ENCODE data around the gene ENAM. TPM values are rescaled to one million over a fixed set of nuclear protein-coding genes. Genes with fewer than 3 reads are reported as not detected.

Gene ENAM
- total RNA-seq, 1 experiment from 2014 or later, result not detected

- RAD21 ChIA-PET (ENCODE audit: low non-redundant PET in 1 of 2, low total read pairs in 2 of 2, uncharacterized antibody in 2 of 2, unreplicated experiment in 2 of 2), result no interaction called here
- H2AFZ ChIP-seq (ENCODE audit: low read depth, low read length, poor library complexity, severe bottlenecking), result peak overlapping the region; percentile 5
- no peak overlapping the region for H3K27ac ChIP-seq (ENCODE audit: low read depth, low read length)
- no peaks in the 10 kb centered on the region for H3K9me2 ChIP-seq (ENCODE audit: insufficient read depth)
- no peaks in the 10 kb centered on the region for H3K36me3 ChIP-seq (ENCODE audit: control insufficient read depth in 1 of 2, insufficient read depth in 2 of 2, low read length in 2 of 2)
- TF ChIP-seq CTCF (IDR thresholded peaks at IDR 0.05 in 2 of 3, conservative IDR thresholded peaks at IDR 0.05 in 1 of 3; ENCODE audit: borderline replicate concordance in 1 of 3, insufficient read depth in 1 of 3, low read depth in 2 of 3, low read length in 2 of 3) (no peak), ATF3 (IDR thresholded peaks at IDR 0.05) (no peak), MAX (IDR thresholded peaks at IDR 0.05) (no peak), YY1 (IDR thresholded peaks at IDR 0.05; ENCODE audit: extremely low read depth, insufficient replicate concordance, low read depth, low read length) (no peak), ZBTB33 (IDR thresholded peaks at IDR 0.05; ENCODE audit: extremely low read depth, insufficient replicate concordance, low read length) (no peak), JUND (IDR thresholded peaks at IDR 0.05) (no peak), EGR1 (IDR thresholded peaks at IDR 0.05; ENCODE audit: low read depth) (no peak), EZH2phosphoT487 (IDR thresholded peaks at IDR 0.05; ENCODE audit: borderline replicate concordance) (no peak)
- TF ChIP-seq, protein P1, sequence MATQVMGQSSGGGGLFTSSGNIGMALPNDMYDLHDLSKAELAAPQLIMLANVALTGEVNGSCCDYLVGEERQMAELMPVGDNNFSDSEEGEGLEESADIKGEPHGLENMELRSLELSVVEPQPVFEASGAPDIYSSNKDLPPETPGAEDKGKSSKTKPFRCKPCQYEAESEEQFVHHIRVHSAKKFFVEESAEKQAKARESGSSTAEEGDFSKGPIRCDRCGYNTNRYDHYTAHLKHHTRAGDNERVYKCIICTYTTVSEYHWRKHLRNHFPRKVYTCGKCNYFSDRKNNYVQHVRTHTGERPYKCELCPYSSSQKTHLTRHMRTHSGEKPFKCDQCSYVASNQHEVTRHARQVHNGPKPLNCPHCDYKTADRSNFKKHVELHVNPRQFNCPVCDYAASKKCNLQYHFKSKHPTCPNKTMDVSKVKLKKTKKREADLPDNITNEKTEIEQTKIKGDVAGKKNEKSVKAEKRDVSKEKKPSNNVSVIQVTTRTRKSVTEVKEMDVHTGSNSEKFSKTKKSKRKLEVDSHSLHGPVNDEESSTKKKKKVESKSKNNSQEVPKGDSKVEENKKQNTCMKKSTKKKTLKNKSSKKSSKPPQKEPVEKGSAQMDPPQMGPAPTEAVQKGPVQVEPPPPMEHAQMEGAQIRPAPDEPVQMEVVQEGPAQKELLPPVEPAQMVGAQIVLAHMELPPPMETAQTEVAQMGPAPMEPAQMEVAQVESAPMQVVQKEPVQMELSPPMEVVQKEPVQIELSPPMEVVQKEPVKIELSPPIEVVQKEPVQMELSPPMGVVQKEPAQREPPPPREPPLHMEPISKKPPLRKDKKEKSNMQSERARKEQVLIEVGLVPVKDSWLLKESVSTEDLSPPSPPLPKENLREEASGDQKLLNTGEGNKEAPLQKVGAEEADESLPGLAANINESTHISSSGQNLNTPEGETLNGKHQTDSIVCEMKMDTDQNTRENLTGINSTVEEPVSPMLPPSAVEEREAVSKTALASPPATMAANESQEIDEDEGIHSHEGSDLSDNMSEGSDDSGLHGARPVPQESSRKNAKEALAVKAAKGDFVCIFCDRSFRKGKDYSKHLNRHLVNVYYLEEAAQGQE (IDR thresholded peaks at IDR 0.05; ENCODE audit: low read depth), result no peak
- H3K4me2 ChIP-seq (ENCODE audit: low read length), result no peak overlapping the region
- no peaks in the 10 kb centered on the region for H3K27me3 ChIP-seq (ENCODE audit: insufficient read depth, low read length)
- intact Hi-C loops (cut with micrococcal nuclease), result no loop called here
- peaks cover 12 to 21% of the 10 kb centered on the region in 2 experiments for H3K4me1 ChIP-seq (ENCODE audit: control insufficient read depth in 1 of 2, insufficient read depth in 2 of 2, low read length in 2 of 2)
- no peaks in the 10 kb centered on the region for H3K79me2 ChIP-seq (ENCODE audit: insufficient read depth, low read length)
- no peaks in the 10 kb centered on the region for H3K9me3 ChIP-seq (ENCODE audit: control insufficient read depth in 1 of 2, insufficient read depth in 1 of 2, low read depth in 1 of 2, low read length in 2 of 2)
- no peak overlapping the region for H3K9ac ChIP-seq (ENCODE audit: low read length)
- no peak overlapping the region for H3K4me3 ChIP-seq (replicated peaks in 1 of 2; ENCODE audit: low read depth in 1 of 2, low read length in 2 of 2)
- POLR2A ChIA-PET, result no interaction called here
- no peak for DNase-seq (ENCODE audit: low read depth, low spot score)
- H4K20me1 ChIP-seq (ENCODE audit: insufficient read depth), result no peaks in the 10 kb centered on the region
- BruUV-seq (replicated peaks), result no TSS peak
- CTCF ChIA-PET, result interaction anchor here (1.1 kb wide), 1 partner anchor 22 kb away, joined by 3 read pairs; no protein-coding TSS in a partner anchor
- ATAC-seq, result no peak
Measured at GRCh38 chr4:70630162-70630561, 1.6 kb downstream of the ENAM start.
